ENCODE measurements around the gene VTA1.

VTA1 gene

GRCh38 chr6:142258305-142258704, 111.2 kb downstream of the VTA1 start:
- H3K36me3 ChIP-seq (ENCODE audit: control insufficient read depth in 1 of 2, insufficient read depth in 2 of 2, low read length in 2 of 2): no peaks in the 10 kb centered on the region
- no peaks in the 10 kb centered on the region for H3K9me3 ChIP-seq (ENCODE audit: control insufficient read depth in 1 of 2, low read length in 2 of 2)
- no peak overlapping the region for H3K9ac ChIP-seq (ENCODE audit: low read depth in 1 of 2, low read length in 2 of 2)
- H3K4me1 ChIP-seq (ENCODE audit: control insufficient read depth in 1 of 2, insufficient read depth in 2 of 2, low read length in 2 of 2): peaks cover 0 to 5% of the 10 kb centered on the region in 2 donors
- H3K4me3 ChIP-seq (ENCODE audit: low read depth in 1 of 2, low read length in 2 of 2): no peak overlapping the region
- no peak overlapping the region for H3K27ac ChIP-seq (ENCODE audit: low read depth, low read length)
- H3K27me3 ChIP-seq (ENCODE audit: control insufficient read depth in 1 of 2, insufficient read depth in 2 of 2, low read length in 2 of 2): no peaks in the 10 kb centered on the region

- no peak overlapping the region for H3K9ac ChIP-seq (ENCODE audit: low read depth in 1 of 2, low read length in 2 of 2)
- H3K27ac ChIP-seq (ENCODE audit: low read depth, low read length): no peak overlapping the region
- H3K27me3 ChIP-seq (ENCODE audit: control insufficient read depth in 1 of 2, insufficient read depth in 2 of 2, low read length in 2 of 2): no peaks in the 10 kb centered on the region
- no peaks in the 10 kb centered on the region for H3K9me3 ChIP-seq (ENCODE audit: control insufficient read depth in 1 of 2, low read length in 2 of 2)
- H3K4me3 ChIP-seq (ENCODE audit: low read depth in 1 of 2, low read length in 2 of 2): no peak overlapping the region
- peaks cover 0 to 5% of the 10 kb centered on the region in 2 donors for H3K4me1 ChIP-seq (ENCODE audit: control insufficient read depth in 1 of 2, insufficient read depth in 2 of 2, low read length in 2 of 2)
- no peaks in the 10 kb centered on the region for H3K36me3 ChIP-seq (ENCODE audit: control insufficient read depth in 1 of 2, insufficient read depth in 2 of 2, low read length in 2 of 2)
Measured at GRCh38 chr6:142258757-142259156, 111.7 kb downstream of the VTA1 start.

- no peaks in the 10 kb centered on the region for H3K9me3 ChIP-seq (ENCODE audit: control insufficient read depth in 1 of 2, low read length in 2 of 2)
- no peak overlapping the region for H3K4me3 ChIP-seq (ENCODE audit: low read depth in 1 of 2, low read length in 2 of 2)
- H3K27ac ChIP-seq (ENCODE audit: low read depth, low read length): no peak overlapping the region
- peaks cover 0 to 5% of the 10 kb centered on the region in 2 donors for H3K4me1 ChIP-seq (ENCODE audit: control insufficient read depth in 1 of 2, insufficient read depth in 2 of 2, low read length in 2 of 2)
- no peak overlapping the region for H3K9ac ChIP-seq (ENCODE audit: low read depth in 1 of 2, low read length in 2 of 2)
- no peaks in the 10 kb centered on the region for H3K27me3 ChIP-seq (ENCODE audit: control insufficient read depth in 1 of 2, insufficient read depth in 2 of 2, low read length in 2 of 2)
- H3K36me3 ChIP-seq (ENCODE audit: control insufficient read depth in 1 of 2, insufficient read depth in 2 of 2, low read length in 2 of 2): no peaks in the 10 kb centered on the region
Measured at GRCh38 chr6:142260748-142261147, 113.7 kb downstream of the VTA1 start.

DNA sequence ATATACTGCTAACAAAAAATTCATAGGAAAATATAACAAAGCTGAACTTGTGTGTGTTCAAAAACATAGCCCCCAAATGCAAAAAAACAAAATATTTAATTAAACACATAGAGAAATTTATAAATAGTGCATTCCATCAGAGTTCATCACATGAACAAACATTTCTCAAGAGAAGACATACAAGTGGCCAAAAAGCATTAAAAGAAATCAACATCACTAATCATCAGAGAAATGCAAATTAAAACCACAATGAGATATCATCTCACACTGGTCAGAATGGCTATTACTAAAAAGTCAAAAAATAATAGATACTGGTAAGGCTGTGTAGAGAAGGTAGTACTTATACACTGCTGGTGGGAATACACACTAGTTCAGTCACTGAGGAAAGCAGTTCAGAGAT, 115.2 kb downstream of the VTA1 start:
- no peaks in the 10 kb centered on the region for H3K27me3 ChIP-seq (ENCODE audit: control insufficient read depth in 1 of 2, insufficient read depth in 2 of 2, low read length in 2 of 2)
- no peak overlapping the region for H3K9ac ChIP-seq (ENCODE audit: low read depth in 1 of 2, low read length in 2 of 2)
- H3K4me1 ChIP-seq (ENCODE audit: control insufficient read depth in 1 of 2, insufficient read depth in 2 of 2, low read length in 2 of 2): peaks cover 0 to 5% of the 10 kb centered on the region in 2 donors
- no peaks in the 10 kb centered on the region for H3K36me3 ChIP-seq (ENCODE audit: control insufficient read depth in 1 of 2, insufficient read depth in 2 of 2, low read length in 2 of 2)
- H3K4me3 ChIP-seq (ENCODE audit: low read depth in 1 of 2, low read length in 2 of 2): no peak overlapping the region
- no peaks in the 10 kb centered on the region for H3K9me3 ChIP-seq (ENCODE audit: control insufficient read depth in 1 of 2, low read length in 2 of 2)
- H3K27ac ChIP-seq (ENCODE audit: low read depth, low read length): no peak overlapping the region

DNA sequence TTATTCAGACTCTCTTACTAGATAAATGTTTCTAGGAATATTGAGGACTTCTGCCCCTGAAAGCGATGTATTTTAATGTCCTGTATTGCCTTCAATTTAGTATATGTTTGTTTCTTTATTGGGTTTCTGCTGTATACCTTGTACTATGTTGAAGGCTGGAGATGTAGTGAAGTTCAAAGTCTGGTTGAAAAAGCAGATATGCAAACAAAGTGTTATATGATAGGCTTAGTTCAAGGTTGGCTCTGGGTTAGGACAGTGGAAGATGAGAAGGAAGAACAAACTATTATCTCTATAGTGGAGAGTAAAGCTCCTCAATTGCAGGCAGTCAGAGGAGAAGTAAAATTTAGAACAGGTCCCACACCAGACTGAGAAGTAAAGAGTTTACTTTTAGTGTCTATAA, 118.4 kb downstream of the VTA1 start:
- Histone ChIP-seq H3K27me3 (ENCODE audit: control insufficient read depth in 1 of 2, insufficient read depth in 2 of 2, low read length in 2 of 2) (no peaks in the 10 kb centered on the region), H3K9me3 (ENCODE audit: control insufficient read depth in 1 of 2, low read length in 2 of 2) (no peaks in the 10 kb centered on the region), H3K9ac (ENCODE audit: low read depth in 1 of 2, low read length in 2 of 2) (no peak overlapping the region)

GRCh38 chr6:142266060-142266459, 119.0 kb downstream of the VTA1 start:
- Histone ChIP-seq H3K4me1 (ENCODE audit: control insufficient read depth in 1 of 2, insufficient read depth in 2 of 2, low read length in 2 of 2) (peaks cover 0 to 5% of the 10 kb centered on the region in 2 donors), H3K9ac (ENCODE audit: low read depth in 1 of 2, low read length in 2 of 2) (no peak overlapping the region), H3K27me3 (ENCODE audit: control insufficient read depth in 1 of 2, insufficient read depth in 2 of 2, low read length in 2 of 2) (no peaks in the 10 kb centered on the region), H3K9me3 (ENCODE audit: control insufficient read depth in 1 of 2, low read length in 2 of 2) (no peaks in the 10 kb centered on the region), H3K36me3 (ENCODE audit: control insufficient read depth in 1 of 2, insufficient read depth in 2 of 2, low read length in 2 of 2) (no peaks in the 10 kb centered on the region), H3K4me3 (ENCODE audit: low read depth in 1 of 2, low read length in 2 of 2) (no peak overlapping the region), H3K27ac (ENCODE audit: low read depth, low read length) (no peak overlapping the region)

More for the DNA sequence above, 118.4 kb downstream of the VTA1 start:
- H3K4me1 ChIP-seq (ENCODE audit: control insufficient read depth in 1 of 2, insufficient read depth in 2 of 2, low read length in 2 of 2): peaks cover 0 to 5% of the 10 kb centered on the region in 2 donors
- H3K36me3 ChIP-seq (ENCODE audit: control insufficient read depth in 1 of 2, insufficient read depth in 2 of 2, low read length in 2 of 2): no peaks in the 10 kb centered on the region
- H3K27ac ChIP-seq (ENCODE audit: low read depth, low read length): no peak overlapping the region
- no peak overlapping the region for H3K4me3 ChIP-seq (ENCODE audit: low read depth in 1 of 2, low read length in 2 of 2)

GRCh38 chr6:142271476-142271875, 124.4 kb downstream of the VTA1 start:
- Histone ChIP-seq H3K27ac (ENCODE audit: low read depth, low read length) (no peak overlapping the region), H3K9ac (ENCODE audit: low read depth in 1 of 2, low read length in 2 of 2) (no peak overlapping the region), H3K9me3 (ENCODE audit: control insufficient read depth in 1 of 2, low read length in 2 of 2) (no peaks in the 10 kb centered on the region), H3K4me3 (ENCODE audit: low read depth in 1 of 2, low read length in 2 of 2) (no peak overlapping the region), H3K36me3 (ENCODE audit: control insufficient read depth in 1 of 2, insufficient read depth in 2 of 2, low read length in 2 of 2) (no peaks in the 10 kb centered on the region), H3K4me1 (ENCODE audit: control insufficient read depth in 1 of 2, insufficient read depth in 2 of 2, low read length in 2 of 2) (peaks cover 3 to 13% of the 10 kb centered on the region in 2 donors), H3K27me3 (ENCODE audit: control insufficient read depth in 1 of 2, insufficient read depth in 2 of 2, low read length in 2 of 2) (no peaks in the 10 kb centered on the region)
